ENCODE results near the gene SDCCAG8. TPM values are rescaled to one million over a fixed set of nuclear protein-coding genes. Genes with fewer than 3 reads are reported as not detected.
A peak's percentile ranks its signal among the peaks of the same experiment; 100 is the strongest.

SDCCAG8 gene
- total and polyA plus RNA-seq, 11 donors, result 7.8 to 36.6 (median 21.6) TPM

DNA sequence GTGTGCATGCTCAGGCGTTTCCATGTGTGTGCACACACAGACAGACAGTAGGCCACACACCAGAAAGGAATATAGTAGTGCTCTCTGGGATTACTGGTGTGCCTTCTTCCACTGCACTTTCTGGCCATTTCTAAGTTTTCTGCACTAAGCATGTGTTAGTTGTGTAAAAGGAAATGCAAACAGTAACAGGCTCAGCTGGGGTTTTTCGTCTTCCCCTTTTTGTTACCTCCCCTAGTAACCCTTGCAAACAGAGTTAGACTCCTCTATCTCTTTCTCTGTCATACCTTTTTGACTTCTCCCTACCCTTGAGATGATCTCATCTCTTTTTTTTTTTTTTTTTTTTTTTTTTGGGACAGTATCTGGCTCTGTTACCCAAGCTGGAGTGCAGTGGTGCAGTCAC lies 196.3 kb downstream of the SDCCAG8 start:
- H3K4me3 ChIP-seq, result no peak overlapping the region
- no peaks in the 10 kb centered on the region for H3K27me3 ChIP-seq
- DNase-seq (no peak), ATAC-seq (peak in 1 of 4 donors; percentile 45)
- 87 to 97% (median 95%) methylated on average over 2 of the region's 2 CpGs for WGBS, 4 donors
- no peak overlapping the region for H3K27ac ChIP-seq
- no peaks in the 10 kb centered on the region for H3K9me3 ChIP-seq
- H3K4me1 ChIP-seq, result peaks cover 0 to 15% (median 5%) of the 10 kb centered on the region in 12 donors
- H3K36me3 ChIP-seq, result peaks cover 0 to 21% (median 0%) of the 10 kb centered on the region in 9 donors
- TF ChIP-seq, protein P1, sequence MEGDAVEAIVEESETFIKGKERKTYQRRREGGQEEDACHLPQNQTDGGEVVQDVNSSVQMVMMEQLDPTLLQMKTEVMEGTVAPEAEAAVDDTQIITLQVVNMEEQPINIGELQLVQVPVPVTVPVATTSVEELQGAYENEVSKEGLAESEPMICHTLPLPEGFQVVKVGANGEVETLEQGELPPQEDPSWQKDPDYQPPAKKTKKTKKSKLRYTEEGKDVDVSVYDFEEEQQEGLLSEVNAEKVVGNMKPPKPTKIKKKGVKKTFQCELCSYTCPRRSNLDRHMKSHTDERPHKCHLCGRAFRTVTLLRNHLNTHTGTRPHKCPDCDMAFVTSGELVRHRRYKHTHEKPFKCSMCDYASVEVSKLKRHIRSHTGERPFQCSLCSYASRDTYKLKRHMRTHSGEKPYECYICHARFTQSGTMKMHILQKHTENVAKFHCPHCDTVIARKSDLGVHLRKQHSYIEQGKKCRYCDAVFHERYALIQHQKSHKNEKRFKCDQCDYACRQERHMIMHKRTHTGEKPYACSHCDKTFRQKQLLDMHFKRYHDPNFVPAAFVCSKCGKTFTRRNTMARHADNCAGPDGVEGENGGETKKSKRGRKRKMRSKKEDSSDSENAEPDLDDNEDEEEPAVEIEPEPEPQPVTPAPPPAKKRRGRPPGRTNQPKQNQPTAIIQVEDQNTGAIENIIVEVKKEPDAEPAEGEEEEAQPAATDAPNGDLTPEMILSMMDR (IDR thresholded peaks at IDR 0.05), result no peak
- no peak for TF ChIP-seq POLR2A (IDR thresholded peaks at IDR 0.05)
- intact Hi-C loops (cut with DNase I), result no loop called here

DNA sequence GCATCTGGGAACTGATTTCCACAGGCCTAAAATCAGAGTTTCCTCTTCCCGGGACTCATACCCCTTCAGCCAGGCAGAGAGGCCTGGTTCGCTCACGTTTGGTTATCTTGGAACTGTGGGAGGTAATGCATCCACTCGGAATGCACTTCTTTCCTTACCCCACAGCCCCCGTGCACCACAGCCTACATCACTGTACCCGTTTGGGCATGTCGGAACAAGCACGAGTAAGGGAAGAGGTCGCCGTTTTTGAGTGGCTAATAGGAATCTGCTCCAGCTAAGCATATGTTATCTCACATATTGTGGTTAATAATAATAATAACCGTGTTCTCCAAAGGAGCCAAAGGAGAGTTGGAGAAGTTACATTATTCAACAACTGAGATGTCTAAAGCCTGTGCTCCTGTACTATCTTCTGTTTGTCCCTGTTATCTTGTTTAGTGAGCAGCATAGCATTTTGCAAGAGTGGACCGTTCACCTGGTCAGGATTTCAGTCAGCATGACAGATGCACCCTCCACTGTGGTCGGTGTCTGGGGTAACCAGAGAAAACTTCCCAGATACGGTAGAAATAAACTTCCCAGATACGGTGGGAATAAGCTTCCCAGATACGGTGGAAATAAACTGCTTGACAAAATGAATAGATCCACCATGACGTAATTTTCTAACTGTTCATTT lies 198.6 kb downstream of the SDCCAG8 start:
- Histone ChIP-seq H3K36me3 (peaks cover 0 to 26% (median 0%) of the 10 kb centered on the region in 9 donors), H3K27ac (no peak overlapping the region), H3K4me3 (no peak overlapping the region), H3K4me1 (peaks cover 0 to 14% (median 0%) of the 10 kb centered on the region in 12 donors), H3K9me3 (no peaks in the 10 kb centered on the region), H3K27me3 (no peaks in the 10 kb centered on the region)
- DNase-seq, result no peak
- TF ChIP-seq POLR2A (IDR thresholded peaks at IDR 0.05), result no peak
- TF ChIP-seq, protein P1 (IDR thresholded peaks at IDR 0.05), result no peak
- 86 to 93% (median 90%) methylated on average over 17 of the region's 17 CpGs for WGBS, 4 donors
- no peak for ATAC-seq
- intact Hi-C loops (cut with DNase I), result no loop called here

DNA sequence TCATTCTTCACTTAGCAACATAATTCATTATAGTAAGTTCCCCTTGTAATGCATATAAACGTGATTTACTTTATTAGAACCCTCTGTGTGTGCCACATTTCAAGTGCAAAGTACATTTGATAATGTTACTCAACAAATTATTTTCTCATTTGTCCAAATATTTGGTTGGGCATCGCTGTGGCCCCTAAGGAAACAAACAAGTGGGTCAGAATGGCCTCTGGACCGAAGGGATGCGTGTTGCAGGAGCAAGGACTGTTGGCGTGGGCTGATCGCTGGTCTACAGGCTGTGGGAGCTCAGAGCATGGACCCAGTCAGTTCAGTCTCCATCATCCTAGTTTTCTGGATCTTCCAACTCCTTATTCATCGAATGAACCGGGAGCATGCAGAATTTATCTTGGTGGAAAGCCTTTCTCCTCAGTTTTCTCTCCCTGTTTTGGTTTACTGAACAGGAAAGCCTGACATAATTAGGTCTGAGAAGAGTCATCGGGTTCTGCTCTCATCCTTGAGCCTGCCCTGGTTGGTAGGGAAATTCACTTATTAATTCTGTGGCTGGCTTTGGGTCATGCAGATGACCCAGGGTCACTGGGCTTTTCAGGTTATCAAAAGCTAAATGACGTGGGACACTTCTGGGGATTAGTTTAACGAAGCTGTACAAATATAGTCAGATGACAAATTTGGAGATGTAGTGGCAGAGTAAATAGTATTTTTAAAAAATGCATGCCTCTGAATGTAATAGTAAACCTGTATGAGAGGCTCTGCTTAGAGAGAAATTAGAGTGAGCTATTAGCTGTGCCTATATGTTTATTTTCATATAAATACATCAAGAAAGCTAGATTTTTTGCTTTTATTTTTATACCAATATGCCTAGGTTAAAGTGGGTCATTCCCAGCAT lies 200.2 kb downstream of the SDCCAG8 start:
- ATAC-seq (no peak), DNase-seq (no peak)
- H3K27me3 ChIP-seq, result no peaks in the 10 kb centered on the region
- WGBS, 4 donors, result 88 to 94% (median 91%) methylated on average over 11 of the region's 11 CpGs
- no peaks in the 10 kb centered on the region for H3K9me3 ChIP-seq
- H3K36me3 ChIP-seq, result peaks cover 0 to 29% (median 4%) of the 10 kb centered on the region in 9 donors
- H3K4me3 ChIP-seq, result no peak overlapping the region
- intact Hi-C loops (cut with DNase I), result no loop called here
- no peak overlapping the region for H3K27ac ChIP-seq
- peaks cover 0 to 15% (median 0%) of the 10 kb centered on the region in 12 donors for H3K4me1 ChIP-seq
- no peak for TF ChIP-seq POLR2A (IDR thresholded peaks at IDR 0.05)
- TF ChIP-seq, protein P1 (IDR thresholded peaks at IDR 0.05), result no peak

DNA sequence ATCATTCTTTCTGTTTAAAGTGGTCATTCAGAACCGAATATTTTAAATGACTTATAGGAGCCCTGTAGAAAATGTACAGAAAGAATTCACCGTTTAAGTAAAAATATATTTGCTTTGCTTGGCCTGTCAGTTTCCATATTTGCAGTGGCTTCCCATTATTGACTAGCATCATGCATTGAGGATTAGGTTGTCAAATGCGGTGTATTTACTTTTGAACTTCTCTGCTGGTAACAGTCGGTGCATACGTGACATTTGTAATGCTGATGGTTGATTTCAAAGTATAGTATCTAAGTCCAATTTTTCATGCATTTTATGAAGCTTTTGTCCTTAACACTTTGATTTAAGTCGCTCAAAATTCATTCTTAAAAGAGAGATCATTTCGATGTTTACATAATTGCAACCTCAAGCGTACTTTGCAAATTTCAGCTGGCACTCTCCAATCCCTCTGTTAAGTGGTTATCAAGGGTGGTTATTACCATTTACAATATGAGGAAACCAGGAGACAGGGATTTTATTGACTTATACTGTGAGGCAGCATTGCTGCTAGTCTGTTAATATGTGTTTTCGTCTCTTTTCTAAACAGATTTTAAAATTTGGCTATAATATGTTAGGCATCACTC lies 201.6 kb downstream of the SDCCAG8 start:
- no peak for DNase-seq
- intact Hi-C loops (cut with DNase I), result no loop called here
- H3K27ac ChIP-seq, result no peak overlapping the region
- H3K4me3 ChIP-seq, result no peak overlapping the region
- 96 to 98% (median 97%) methylated on average over 9 of the region's 9 CpGs for WGBS, 4 donors
- TF ChIP-seq, protein P1 (IDR thresholded peaks at IDR 0.05), result no peak
- TF ChIP-seq POLR2A (IDR thresholded peaks at IDR 0.05), result no peak
- H3K27me3 ChIP-seq, result no peaks in the 10 kb centered on the region
- H3K9me3 ChIP-seq, result no peaks in the 10 kb centered on the region
- H3K4me1 ChIP-seq, result peaks cover 0 to 10% (median 0%) of the 10 kb centered on the region in 12 donors
- no peak for ATAC-seq
- H3K36me3 ChIP-seq, result peaks cover 0 to 30% (median 7%) of the 10 kb centered on the region in 9 donors
